ENCODE data around the gene DUS1L.

GRCh38 chr17:82095777-82096708, 30.4 kb upstream of the DUS1L start:
- TF ChIP-seq CTCF (IDR thresholded peaks at IDR 0.05; ENCODE audit: low read depth, low read length) (no peak), EZH2phosphoT487 (IDR thresholded peaks at IDR 0.05; ENCODE audit: low read depth) (no peak)
